SK-N-SH (cell line): Measurements from ENCODE around the gene CCNL1. TPM values are rescaled to one million over a fixed set of nuclear protein-coding genes. Genes with fewer than 3 reads are reported as not detected.

Experiments
- CTCF ChIA-PET: fragments of 300-600, 350-600 bp; formaldehyde crosslinking; extraction: SDS; loops from one replicate; lab custom pipeline; 2021; lab: Yijun Ruan, JAX
- POLR2A ChIA-PET: fragments of 350-600 bp; sonication (Branson Sonifier 250); formaldehyde crosslinking; extraction: SDS; loops from one replicate; lab custom pipeline; 2020; ENCODE audit warnings: antibody characterized with exemption, inconsistent platforms; lab: Yijun Ruan, JAX
- DNase-seq: peaks from one replicate; pipeline ENCODE4 v3.0.0; 2012
- H2AFZ ChIP-seq: fragments of 200-600 bp; sonication (generic); 2 replicates; pipeline ENCODE4 v1.8.1; 2016; ENCODE audit warnings: antibody characterized with exemption, mild to moderate bottlenecking, low read depth
- H3F3A ChIP-seq: fragments of 200-600 bp; sonication (generic); replicated peaks from 2 replicates; pipeline ENCODE3; 2016; ENCODE audit warnings: antibody characterized with exemption, mild to moderate bottlenecking; ENCODE audit not compliant: insufficient read depth
- H3K27ac ChIP-seq, 2 experiments: fragments of 200-500 bp in 1 of 2; fragments of 200-600 bp in 1 of 2; sonication (Bioruptor generic) in 1 of 2; sonication (generic), shearing (Covaris generic) in 1 of 2; 2 replicates each; pipeline versions ENCODE4 v1.5.1 to v1.6.1; 2014 to 2016; ENCODE audit warnings: low read depth in 2 of 2, inconsistent platforms in 1 of 2, low read length in 1 of 2, mild to moderate bottlenecking in 1 of 2, mixed read lengths in 1 of 2
- H3K27me3 ChIP-seq: fragments of 200-600 bp; sonication (generic), shearing (Covaris generic); 2 replicates; pipeline ENCODE4 v1.6.1; 2016; ENCODE audit warnings: mixed run types; ENCODE audit not compliant: insufficient read depth
- H3K36me3 ChIP-seq, 2 experiments: fragments of 200-500 bp in 1 of 2; fragments of 200-600 bp in 1 of 2; sonication (Bioruptor generic) in 1 of 2; sonication (generic) in 1 of 2; replicated peaks in 1 of 2; 2 replicates each; pipeline versions ENCODE3 to v1.5.1; 2014 to 2016; ENCODE audit warnings: low read length in 1 of 2, mild to moderate bottlenecking in 1 of 2; ENCODE audit not compliant: insufficient read depth in 2 of 2, control insufficient read depth in 1 of 2
- H3K4me1 ChIP-seq, 2 experiments: fragments of 200-500 bp in 1 of 2; fragments of 200-600 bp in 1 of 2; sonication (Bioruptor generic) in 1 of 2; sonication (generic), shearing (Covaris generic) in 1 of 2; 2 replicates each; pipeline versions ENCODE4 v1.5.1 to v1.6.1; 2014 to 2016; ENCODE audit warnings: low read depth in 1 of 2, low read length in 1 of 2, mixed run types in 1 of 2; ENCODE audit not compliant: insufficient read depth in 2 of 2, control insufficient read depth in 1 of 2
- H3K4me2 ChIP-seq: fragments of 200-600 bp; sonication (generic), shearing (Covaris generic); 2 replicates; pipeline ENCODE4 v1.6.1; 2017; ENCODE audit warnings: mixed run types
- H3K4me3 ChIP-seq, 2 experiments: fragments of 200-500 bp in 1 of 2; fragments of 200-600 bp in 1 of 2; sonication (Bioruptor generic) in 1 of 2; sonication (generic), shearing (Covaris generic) in 1 of 2; 2 replicates each; pipeline versions ENCODE4 v1.5.1 to v1.8.1; 2014 to 2016; ENCODE audit warnings: low read depth in 2 of 2, inconsistent platforms in 1 of 2, low read length in 1 of 2, mild to moderate bottlenecking in 1 of 2, mixed read lengths in 1 of 2, moderate library complexity in 1 of 2
- H3K79me2 ChIP-seq: fragments of 200-600 bp; sonication (generic); 2 replicates; pipeline ENCODE4 v1.8.1; 2017; ENCODE audit warnings: mild to moderate bottlenecking; ENCODE audit not compliant: insufficient read depth
- H3K9ac ChIP-seq: fragments of 200-600 bp; sonication (generic); 2 replicates; pipeline ENCODE4 v1.6.1; 2017; ENCODE audit warnings: mixed run types
- H3K9me2 ChIP-seq: fragments of 200-600 bp; sonication (generic); 2 replicates; pipeline ENCODE4 v1.6.1; 2017; ENCODE audit warnings: mixed run types
- H3K9me3 ChIP-seq: fragments of 200-600 bp; sonication (generic); 2 replicates; pipeline ENCODE4 v1.6.1; 2017; ENCODE audit warnings: mixed run types, mild to moderate bottlenecking, moderate library complexity
- H4K20me1 ChIP-seq: fragments of 200-600 bp; sonication (generic); 2 replicates; pipeline ENCODE4 v1.6.1; 2017; ENCODE audit warnings: mild to moderate bottlenecking, mixed run types; ENCODE audit not compliant: insufficient read depth
- ELF1 ChIP-seq: IDR thresholded peaks from 2 replicates; pipeline ENCODE4 v1.4.0; 2012
- JUND ChIP-seq: IDR thresholded peaks from 2 replicates; pipeline ENCODE4 v1.4.0; 2012
- MEF2A ChIP-seq: IDR thresholded peaks from 2 replicates; pipeline ENCODE4 v1.4.0; 2012; ENCODE audit warnings: low read depth, borderline replicate concordance
- REST ChIP-seq: IDR thresholded peaks from 2 replicates; pipeline ENCODE4 v1.6.1; 2012; ENCODE audit warnings: mild to moderate bottlenecking, low read depth, low read length, moderate library complexity
- RXRA ChIP-seq: IDR thresholded peaks from 2 replicates; pipeline ENCODE4 v1.4.0; 2012; ENCODE audit warnings: low read depth, mild to moderate bottlenecking, borderline replicate concordance
- TAF1 ChIP-seq: IDR thresholded peaks from 2 replicates; pipeline ENCODE4 v1.6.1; 2012; ENCODE audit warnings: low read depth, mild to moderate bottlenecking, low read length, moderate library complexity, borderline replicate concordance
- USF2 ChIP-seq: fragments of 150-350 bp; IDR thresholded peaks from 2 replicates; pipeline ENCODE4 v1.6.1; 2017; ENCODE audit warnings: antibody characterized with exemption, low read length, low read depth, borderline replicate concordance
- WGBS: methylation state at CpG from one replicate; pipeline ENCODE4 v1.1.6; 2017; ENCODE audit warnings: low lambda C conversion rate; 5-methylcytosine and 5-hydroxymethylcytosine counted together
- polyA plus RNA-seq, 3 experiments: library from polyadenylated mRNA; depleted of rRNA; stranded (reverse); fragments of >200 nt; gene quantifications; 2 replicates each; pipeline ENCODE4 v1.2.3, GENCODE V29; 2012
- TF ChIP-seq, protein P1 (sequence below): IDR thresholded peaks from 2 replicates; pipeline ENCODE4; 2012
- TF ChIP-seq, protein P2 (sequence below): IDR thresholded peaks from 2 replicates; pipeline ENCODE4 v1.4.0; 2012; ENCODE audit warnings: low read depth, borderline replicate concordance

The CCNL1 gene
- polyA plus RNA-seq, 1 of the 3 experiments (the other 2 are of a cell fraction): 99.8 TPM

- no peaks in the 10 kb centered on the region for H3K79me2 ChIP-seq
- H3K4me3 ChIP-seq: no peak overlapping the region
- no peak overlapping the region for H3K4me2 ChIP-seq
- H3K27ac ChIP-seq: no peak overlapping the region
- H3K9me2 ChIP-seq: no peaks in the 10 kb centered on the region
- H3K9ac ChIP-seq: no peak overlapping the region
- H3K9me3 ChIP-seq: no peaks in the 10 kb centered on the region
- peaks cover 47% of the 10 kb centered on the region for H3F3A ChIP-seq
- TF ChIP-seq, protein P1, sequence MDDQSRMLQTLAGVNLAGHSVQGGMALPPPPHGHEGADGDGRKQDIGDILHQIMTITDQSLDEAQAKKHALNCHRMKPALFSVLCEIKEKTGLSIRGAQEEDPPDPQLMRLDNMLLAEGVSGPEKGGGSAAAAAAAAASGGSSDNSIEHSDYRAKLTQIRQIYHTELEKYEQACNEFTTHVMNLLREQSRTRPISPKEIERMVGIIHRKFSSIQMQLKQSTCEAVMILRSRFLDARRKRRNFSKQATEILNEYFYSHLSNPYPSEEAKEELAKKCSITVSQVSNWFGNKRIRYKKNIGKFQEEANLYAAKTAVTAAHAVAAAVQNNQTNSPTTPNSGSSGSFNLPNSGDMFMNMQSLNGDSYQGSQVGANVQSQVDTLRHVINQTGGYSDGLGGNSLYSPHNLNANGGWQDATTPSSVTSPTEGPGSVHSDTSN: no peak
- H3K36me3 ChIP-seq: peaks cover 29 to 38% of the 10 kb centered on the region in 2 experiments
- H3K4me1 ChIP-seq: no peaks in the 10 kb centered on the region
- WGBS: 92% methylated on average over 5 of the region's 5 CpGs
- H4K20me1 ChIP-seq: no peaks in the 10 kb centered on the region; the same call in 1 of the 2 replicates
- no peak overlapping the region for H2AFZ ChIP-seq
- ChIA-PET POLR2A (no interaction called here), CTCF (interaction anchor here (1.7 kb wide), 1 partner anchor 61 kb away, joined by 3 read pairs; no protein-coding TSS in a partner anchor)
- no peaks in the 10 kb centered on the region for H3K27me3 ChIP-seq
- no peak for DNase-seq
Observed at GRCh38 chr3:157142315-157142714, 17.6 kb downstream of the CCNL1 start.

DNA sequence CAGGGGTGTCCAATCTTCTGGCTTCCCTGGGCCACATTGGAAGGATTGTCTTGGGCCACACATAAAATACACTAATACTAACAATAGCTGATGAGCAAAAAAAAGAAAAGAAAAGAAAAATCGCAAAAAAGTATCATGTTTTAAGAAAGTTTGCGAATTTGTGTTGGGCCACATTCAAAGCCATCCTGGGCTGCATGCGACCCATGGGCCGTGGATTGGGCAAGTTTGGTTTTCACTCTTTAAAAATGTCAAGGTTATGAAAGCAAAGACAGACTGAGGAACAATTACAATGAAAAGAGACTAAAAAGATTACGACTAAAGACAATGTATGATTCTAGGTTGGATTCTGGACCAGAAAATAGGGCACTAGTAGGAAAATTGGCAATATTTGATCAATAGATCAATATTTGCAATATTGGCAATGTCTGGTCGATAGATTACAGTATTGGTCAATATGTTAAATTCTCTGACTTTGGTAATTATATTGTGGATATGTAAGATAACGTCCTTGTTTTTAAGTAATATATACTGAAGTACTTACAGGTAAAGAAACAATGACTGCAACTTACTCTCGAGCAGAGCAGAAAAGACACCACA, 19.9 kb downstream of the CCNL1 start:
- H2AFZ ChIP-seq: no peak overlapping the region
- no peak overlapping the region for H3K27ac ChIP-seq
- H3K4me3 ChIP-seq: no peak overlapping the region
- H4K20me1 ChIP-seq: no peaks in the 10 kb centered on the region
- H3K79me2 ChIP-seq: no peaks in the 10 kb centered on the region
- peaks cover 16% of the 10 kb centered on the region in 2 experiments for H3K36me3 ChIP-seq
- TF ChIP-seq TAF1 (no peak), REST (no peak), JUND (no peak), RXRA (no peak), MEF2A (no peak), ELF1 (no peak), USF2 (no peak)
- TF ChIP-seq, protein P2, sequence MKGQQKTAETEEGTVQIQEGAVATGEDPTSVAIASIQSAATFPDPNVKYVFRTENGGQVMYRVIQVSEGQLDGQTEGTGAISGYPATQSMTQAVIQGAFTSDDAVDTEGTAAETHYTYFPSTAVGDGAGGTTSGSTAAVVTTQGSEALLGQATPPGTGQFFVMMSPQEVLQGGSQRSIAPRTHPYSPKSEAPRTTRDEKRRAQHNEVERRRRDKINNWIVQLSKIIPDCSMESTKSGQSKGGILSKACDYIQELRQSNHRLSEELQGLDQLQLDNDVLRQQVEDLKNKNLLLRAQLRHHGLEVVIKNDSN: no peak
- no peak overlapping the region for H3K4me2 ChIP-seq
- WGBS: 86% methylated on average over 8 of the region's 8 CpGs
- no peaks in the 10 kb centered on the region for H3K9me3 ChIP-seq
- POLR2A ChIA-PET: no interaction called here
- H3F3A ChIP-seq: peaks cover 24% of the 10 kb centered on the region
- no peaks in the 10 kb centered on the region for H3K9me2 ChIP-seq
- no peak overlapping the region for H3K9ac ChIP-seq
- CTCF ChIA-PET: interaction anchor here (1.4 to 4.0 kb wide), 3 partner anchors 9 to 990 kb away, joined by 3 to 54 read pairs (median 4); no protein-coding TSS in a partner anchor
- no peaks in the 10 kb centered on the region for H3K27me3 ChIP-seq
- peaks cover 4 to 12% of the 10 kb centered on the region in 2 experiments; a peak in 2 of 4 replicates for H3K4me1 ChIP-seq
- DNase-seq: no peak
